Activated T-cell treated with anti-CD3 and anti-CD28 coated beads for 48 hours (primary cell): ENCODE data around the gene C6orf47.
"Not testable (repeated sequence)": the region's sequence is repeated elsewhere in the genome, so short reads cannot be mapped to it uniquely, and the experiment has no call there.

Experiments
- DNase-seq: peaks from one replicate; pipeline ENCODE4 v3.0.0-alpha.2; 2020; ENCODE audit warnings: low read depth

Gene C6orf47, protein sequence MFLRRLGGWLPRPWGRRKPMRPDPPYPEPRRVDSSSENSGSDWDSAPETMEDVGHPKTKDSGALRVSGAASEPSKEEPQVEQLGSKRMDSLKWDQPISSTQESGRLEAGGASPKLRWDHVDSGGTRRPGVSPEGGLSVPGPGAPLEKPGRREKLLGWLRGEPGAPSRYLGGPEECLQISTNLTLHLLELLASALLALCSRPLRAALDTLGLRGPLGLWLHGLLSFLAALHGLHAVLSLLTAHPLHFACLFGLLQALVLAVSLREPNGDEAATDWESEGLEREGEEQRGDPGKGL

DNA sequence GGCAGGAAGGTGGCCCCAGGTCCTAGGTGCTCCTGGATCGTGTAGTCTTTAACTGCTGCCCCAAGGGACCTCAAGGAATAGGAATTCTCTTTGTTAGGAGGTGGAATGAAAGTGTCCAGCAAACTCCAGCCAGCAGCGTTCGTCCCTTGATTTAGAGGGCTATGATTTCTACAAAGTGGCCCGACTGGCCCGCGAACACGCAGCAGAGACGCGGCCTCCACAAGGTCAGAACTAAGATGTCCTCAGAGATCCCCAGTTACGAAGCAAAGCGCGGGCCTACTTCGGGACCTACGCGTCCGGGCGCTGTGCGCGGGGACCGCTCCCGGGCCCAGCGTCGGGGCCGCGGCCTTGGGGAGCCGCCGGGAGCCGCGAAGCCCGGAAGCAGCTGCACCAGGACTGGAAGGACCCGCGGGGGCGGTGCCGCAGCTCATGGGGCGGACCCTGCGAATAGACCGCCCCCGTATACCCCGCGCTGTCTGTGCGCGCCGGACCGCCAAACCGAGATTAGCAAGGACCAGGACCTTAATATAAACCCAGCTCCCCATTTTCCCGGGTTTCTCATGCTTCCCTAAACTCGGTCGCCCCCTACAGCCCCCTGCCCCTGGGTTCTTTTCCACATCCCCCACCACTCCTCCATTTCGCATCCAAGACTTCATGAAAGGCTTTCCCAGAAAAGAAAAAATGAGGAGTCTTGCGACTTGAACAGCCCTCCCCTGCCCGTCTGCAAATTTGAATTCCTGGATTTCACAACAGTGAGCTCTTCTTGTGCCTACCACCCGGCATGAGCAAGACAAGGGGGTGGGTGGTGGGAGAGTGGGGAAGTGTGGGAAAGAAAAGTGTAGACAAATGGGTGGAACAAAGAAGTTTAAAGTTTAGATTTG is at the start of gene C6orf47:
Gene C6orf47 (minus strand): TSS at position 398 of the 881 bp plus-strand sequence. CDS start 831 bp downstream, outside the sequence.
- peak; percentile 78 for DNase-seq

DNA sequence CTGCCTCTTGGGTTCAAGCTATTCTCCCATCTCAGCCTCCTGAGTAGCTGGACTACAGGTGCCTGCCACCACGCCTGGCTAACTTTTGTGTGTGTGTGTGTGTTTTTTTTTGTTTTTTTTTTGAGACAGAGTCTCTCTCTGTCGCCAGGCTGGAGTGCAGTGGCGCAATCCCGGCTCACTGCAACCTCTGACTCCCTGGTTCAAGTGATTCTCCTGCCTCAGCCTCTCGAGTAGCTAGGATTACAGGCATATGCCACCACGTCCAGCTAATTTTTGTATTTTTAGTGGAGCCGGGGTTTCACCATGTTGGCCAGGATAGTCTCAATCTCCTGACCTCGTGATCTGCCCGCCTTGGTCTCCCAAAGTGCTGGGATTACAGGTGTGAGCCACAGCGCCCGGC is 48.6 kb upstream of the C6orf47 start:
- not testable (repeated sequence) for DNase-seq

DNA sequence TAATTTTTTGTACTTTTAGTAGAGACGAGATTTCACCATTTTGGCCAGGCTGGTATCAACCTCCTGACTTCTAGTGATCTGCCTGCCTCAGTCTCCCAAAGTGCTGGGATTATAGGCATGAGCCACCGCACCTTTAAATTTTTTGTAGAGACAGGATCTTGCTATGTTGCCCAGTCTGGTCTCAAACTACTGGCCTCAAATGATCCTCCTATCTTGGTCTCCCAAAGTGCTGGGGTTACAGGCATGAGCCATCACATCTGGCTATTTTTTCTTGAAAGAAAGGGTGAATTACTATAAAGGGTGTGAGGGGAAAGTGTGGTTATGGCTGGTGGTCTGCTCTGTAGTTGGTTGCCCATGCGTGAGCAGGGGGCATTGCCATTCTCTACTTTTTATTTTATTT is 47.6 kb upstream of the C6orf47 start:
- no peak for DNase-seq

DNA sequence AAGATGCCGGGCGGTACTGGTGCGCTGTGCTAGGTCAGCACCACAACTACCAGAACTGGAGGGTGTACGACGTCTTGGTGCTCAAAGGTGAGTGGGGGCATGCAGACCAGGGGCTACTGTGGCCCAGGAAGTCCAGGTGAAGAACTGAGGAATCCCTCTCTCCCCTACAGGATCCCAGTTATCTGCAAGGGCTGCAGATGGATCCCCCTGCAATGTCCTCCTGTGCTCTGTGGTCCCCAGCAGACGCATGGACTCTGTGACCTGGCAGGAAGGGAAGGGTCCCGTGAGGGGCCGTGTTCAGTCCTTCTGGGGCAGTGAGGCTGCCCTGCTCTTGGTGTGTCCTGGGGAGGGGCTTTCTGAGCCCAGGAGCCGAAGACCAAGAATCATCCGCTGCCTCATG is 47.1 kb upstream of the C6orf47 start:
- no peak for DNase-seq

DNA sequence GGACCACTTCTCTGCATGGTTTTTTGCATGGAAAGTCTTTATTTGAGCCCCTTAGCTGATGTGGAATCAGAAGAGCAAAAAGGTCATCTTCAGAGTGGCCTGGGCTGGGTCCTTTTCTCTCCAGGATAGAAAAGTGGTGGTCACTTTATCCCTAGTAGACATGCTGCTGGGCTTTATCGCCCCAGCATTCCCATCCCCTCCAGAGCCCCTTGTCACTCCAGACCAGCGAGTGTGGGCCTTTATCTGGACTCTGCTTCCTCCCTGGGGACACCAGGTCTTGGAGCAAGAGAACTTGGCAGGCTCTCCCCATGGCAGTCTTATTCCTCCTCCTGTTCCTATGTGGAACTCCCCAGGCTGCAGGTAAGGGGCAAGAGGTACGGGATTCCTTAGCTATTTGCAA is 46.0 kb upstream of the C6orf47 start, which contains the start of gene LY6G6F:
Gene LY6G6F (plus strand): TSS at position 268 of the 400 bp plus-strand sequence. CDS start 41 bp downstream, at position 309.
- DNase-seq: no peak

DNA sequence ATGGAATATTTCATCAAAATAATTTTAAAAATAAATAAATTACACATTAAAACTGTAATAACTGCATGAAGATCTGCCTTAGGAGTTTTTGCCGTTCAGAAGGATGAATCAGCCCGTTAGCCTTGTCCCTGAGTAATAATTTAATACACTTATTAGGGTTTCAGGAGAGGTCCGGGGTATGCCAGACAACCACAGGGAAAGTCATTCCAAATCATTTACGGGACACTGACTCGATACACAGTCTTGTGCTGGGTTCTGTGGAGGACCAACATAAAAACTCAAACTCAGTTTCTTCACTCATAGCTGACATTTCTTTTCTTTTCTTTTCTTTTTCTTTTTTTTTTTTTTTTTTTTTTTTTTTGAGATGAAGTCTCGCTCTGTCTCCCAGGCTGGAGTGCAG is 45.4 kb upstream of the C6orf47 start:
- no peak for DNase-seq

DNA sequence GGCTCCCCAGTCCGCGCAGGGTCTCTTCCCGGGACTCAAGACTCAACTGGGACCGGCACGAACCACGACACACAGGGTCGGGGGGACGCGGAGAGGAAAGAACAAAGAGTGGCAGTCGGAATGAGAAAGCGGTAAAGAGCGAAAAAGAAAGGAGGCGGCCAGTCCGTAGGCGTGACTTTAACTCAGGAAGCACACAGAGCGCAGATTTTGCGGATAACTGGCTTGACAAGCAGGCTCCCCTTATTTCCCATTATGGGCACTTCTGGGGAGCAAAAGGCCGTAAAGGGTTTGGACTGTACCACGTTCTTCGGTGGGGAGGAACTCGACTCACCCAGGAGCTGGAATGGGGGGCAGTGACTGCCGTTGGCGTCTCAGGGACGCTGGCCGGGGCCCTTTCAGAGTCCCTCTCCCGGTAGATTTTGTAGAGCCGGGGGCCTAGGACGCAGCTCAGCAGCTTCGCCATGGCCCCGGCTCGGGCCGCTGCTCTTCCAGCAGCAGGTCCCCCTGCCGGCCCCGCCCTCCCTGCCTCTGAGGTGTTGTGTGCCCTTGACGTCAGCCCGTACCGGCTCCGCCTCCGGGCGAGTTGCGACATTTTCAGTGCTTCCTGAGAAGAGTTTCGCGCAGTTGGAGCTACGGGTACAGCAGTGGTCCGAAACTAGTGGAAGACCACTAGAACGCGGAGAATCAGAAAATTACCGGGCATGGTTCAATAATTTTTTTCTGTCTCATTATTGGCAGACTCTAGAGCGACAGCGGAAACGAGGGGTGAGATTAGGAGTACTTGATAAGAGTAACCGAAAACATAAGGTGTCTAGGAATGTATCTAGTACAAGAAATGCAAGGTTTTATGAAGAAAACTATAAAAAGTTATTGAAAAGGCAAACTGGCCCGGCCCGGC is 42.5 kb upstream of the C6orf47 start, which contains the start of gene ABHD16A:
Gene ABHD16A (minus strand): TSS at position 506 of the 898 bp plus-strand sequence. CDS start 43 bp downstream, at position 463.
- peak; percentile 98 for DNase-seq

DNA sequence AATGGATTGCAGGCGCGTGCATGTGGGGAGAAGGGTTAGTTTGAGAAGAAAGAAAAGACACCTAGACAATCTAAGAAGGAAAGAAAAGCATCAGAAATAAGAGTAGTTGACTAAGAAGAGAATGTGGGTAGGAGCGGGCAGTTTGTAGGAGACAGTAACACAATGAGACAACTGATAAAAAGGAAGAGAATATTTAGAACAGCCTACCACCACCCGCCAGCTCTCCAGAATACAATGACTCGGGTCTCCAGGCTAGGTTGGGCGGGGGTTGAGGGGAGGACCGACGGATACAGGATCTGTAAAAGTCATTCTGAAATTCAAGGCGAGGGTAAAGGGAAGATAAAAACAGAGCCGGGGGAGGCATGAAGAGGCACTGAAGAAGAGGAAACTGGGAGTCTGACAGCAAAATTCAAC is 41.8 kb upstream of the C6orf47 start:
- DNase-seq: peak; percentile 31

DNA sequence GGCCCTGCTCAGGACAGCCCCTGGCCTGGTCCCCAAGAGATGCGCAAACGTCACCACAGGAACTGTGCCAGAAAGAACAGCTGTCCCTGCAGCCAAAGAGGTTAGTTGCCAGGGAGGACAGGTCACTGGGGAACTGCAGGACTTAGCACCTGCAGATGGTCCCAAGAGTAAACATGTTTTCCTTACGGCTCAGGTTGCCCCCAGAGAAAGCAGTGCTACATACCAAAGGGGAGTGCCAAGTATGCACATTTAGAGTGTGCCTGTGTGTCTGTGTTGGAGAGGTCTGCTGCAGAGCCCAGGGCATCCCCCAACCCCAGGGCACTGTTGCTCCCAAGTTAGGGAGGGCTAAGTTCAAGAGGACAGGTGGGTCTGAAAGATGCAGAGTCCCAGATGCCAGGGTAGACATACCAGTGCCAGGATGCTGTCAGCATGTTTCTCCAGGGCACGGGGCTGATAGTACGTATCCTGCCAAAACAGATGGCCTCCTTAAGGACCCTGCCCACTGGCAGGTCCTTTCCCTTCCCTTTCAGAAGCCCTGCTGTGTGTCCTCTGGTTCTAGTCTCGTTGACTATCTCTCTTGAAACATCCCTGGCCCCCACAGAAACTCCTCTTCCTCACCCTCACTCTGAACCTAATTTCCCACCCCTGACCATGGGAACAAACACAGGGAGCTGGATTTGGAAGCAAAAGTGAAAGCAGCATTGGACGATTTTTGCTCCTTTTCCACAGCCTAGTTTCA is 41.3 kb upstream of the C6orf47 start:
- no peak for DNase-seq

DNA sequence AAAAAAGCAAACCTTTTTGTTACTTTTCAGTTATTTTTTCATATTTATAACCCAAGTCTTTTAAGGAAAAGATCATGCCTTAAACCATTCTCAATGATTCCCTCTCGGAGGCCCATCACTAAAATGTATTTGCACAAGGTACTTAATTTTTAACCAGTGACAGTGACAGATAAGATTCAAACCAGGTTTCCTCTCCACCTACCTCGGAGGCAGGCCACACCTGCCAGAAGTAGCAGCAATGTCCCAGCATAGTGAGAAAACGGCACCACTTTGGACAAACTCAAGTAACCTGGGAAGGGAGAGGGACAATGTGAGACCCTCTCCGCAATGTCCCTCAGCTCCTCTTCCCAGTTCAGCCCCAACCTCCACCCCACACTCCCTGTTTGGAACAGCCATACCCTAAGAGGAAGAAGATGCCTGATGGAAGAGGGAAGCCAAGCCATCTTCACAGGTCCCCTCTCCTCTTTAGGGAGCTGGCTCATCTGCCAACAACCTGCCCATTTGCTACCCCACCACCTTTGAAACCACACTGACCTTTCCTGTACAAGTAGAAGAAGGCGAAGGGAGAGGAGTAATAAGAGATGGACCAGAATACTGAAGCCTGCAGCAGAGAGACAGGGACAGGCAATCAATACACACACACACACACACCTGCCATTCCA is 40.3 kb upstream of the C6orf47 start:
- no peak for DNase-seq

DNA sequence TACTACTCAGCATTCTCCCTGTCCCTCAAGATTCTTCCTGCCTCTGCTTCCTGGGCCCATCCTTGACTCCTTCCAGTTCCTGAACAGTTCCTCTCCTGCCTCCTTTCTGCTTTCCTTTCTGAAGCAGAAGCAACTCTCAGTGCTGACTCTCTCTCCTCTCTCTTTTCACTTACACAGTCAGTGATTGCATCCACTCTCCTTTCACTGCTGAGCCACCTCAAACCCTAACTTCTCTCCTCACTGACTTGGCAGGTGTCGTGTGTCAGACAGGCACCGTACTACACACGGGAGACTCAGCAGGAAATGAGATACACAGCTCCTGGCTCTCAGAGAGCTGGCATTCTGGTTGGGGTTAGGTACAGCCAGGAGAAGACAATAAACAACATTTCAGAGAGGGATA is 37.0 kb upstream of the C6orf47 start:
- DNase-seq: no peak

DNA sequence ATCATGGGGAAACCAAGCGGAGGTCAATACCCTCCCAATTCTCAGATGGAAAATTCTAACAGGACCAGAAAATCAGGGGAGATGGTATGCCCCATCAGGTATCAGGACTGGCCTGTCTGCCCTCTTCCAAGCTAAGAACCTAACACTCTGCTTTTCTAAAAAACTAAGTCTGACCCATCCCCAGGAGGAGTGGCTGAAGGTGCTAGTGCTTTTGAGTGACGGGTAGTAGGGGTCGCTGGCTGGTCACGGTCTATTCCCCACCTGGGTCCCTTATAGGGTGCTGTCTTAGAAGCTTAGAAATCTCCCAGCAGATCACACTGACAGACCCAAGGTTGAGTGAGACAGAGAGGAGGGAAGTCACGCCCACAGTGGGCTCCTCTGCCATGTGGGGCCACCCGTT is 33.0 kb upstream of the C6orf47 start:
- DNase-seq: no peak

DNA sequence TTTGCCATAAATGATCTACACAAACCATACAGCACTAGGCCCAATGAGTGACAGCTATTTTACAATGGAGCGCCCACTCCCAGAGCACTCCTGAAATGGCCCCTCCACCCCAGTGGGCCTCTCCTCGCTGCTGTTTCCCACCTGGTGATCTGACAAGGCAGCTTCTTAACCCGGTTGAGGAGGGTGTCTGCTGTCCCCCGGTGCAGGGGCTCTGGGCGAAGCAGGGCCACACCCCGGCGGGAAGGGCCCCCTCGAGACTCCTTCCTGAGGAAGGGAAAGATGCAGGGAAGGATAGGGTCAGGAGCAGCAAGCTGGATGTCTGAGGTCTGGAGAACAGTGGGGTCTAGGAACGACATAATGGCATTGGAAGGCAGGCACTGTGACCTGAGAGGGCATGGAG is 32.3 kb upstream of the C6orf47 start:
- no peak for DNase-seq

DNA sequence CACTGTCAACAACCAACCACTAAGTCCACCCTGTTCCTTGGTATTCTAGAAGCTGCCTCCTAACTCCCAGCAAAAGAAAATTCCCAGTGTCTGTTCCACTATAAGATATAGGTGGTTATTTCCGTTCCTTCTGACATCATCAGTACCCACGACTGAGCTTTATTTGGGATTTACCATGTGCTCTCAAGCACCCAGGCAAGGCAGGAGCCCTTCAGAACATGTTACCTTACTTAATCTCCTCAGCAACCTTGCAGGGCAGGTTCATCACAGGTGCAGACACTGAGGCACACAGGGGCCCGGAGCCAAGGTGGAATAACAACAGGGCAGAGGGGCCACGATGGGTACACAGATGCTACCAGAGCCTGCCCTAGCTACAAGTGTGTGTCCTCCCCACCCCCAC is 31.8 kb upstream of the C6orf47 start:
- DNase-seq: no peak

DNA sequence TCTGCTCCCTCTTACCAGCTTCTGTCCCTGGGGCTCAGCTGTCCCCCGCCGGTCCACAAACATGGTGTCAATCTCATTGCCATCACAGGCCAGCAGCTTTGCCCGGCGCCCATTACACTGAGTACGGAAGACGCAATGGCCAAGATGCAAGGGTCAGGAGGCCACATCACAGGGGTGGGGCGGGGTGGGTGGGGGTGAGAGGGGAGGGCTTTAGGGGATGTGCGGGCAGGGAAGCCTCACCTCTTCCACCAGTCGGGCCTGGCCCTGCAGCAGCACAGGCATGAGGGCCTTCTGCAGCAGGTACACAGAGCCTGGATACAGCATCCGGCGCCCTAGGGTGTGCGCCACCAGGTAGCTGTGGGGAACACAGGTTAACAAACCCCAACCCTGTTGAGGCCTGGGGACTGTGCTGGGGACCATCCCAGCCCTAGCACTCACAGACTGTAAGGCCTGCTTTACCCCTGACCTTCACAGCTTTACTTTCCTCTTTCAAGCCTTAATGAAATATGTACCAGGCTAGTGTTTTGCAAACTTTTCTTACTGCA is 31.1 kb upstream of the C6orf47 start:
- no peak for DNase-seq

DNA sequence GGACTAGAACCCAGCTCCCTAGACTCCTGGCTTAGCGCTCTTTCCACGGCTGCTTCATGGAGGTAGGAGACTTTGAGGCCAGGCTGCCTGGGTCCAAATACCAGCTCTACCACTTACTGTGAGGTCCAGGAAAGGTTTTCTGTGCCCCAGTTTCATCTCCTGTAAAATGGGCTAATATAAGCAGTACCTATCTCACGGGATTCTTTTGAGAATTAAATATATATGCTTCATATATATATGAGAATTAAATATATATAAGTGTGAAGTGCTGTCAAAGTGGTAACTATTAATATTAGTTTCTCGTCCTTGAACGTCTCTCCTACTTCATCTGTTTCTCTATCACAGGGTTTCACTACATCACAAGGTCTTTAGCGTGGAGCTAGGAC is 30.5 kb upstream of the C6orf47 start:
- no peak for DNase-seq

DNA sequence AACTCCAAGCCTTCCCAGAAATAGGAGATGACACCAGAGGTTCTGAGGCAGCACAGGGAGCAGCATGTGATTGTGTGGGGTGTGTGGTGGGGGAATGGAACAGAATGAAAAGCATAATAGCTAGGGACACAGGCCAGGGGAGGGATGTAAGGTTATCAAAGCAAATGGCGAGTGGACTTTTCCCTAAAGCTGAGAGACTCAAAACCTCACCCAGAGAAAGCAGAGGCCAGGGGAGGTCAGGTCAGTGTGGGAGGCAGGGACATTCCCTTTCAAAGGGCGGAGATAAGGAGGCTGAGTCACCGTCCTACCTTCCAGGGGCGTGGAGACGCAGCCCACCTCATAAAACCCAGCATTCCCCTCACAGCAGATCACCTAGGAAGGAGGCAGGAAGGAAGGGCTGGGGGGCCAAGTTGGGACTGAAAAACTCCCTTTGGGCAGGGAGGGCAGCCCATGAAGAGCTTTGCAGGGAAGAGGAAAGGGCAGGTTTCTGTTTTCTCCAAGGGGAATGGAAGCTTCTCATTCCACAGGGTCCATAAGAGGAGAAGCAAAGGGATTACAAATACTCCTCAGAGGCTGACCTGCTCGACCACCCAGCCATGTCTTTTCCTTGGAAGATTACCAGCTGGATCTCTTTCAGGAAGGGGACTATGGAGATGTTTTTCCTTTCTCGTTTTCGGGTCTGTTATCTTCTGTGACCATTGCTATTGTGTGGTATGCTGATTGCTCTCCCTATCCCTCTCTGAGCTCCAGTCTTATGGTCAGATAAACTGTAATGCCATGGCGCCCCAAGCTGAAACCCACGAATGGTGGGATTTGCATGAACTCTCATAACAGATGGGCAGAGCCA is 29.9 kb upstream of the C6orf47 start:
- no peak for DNase-seq

DNA sequence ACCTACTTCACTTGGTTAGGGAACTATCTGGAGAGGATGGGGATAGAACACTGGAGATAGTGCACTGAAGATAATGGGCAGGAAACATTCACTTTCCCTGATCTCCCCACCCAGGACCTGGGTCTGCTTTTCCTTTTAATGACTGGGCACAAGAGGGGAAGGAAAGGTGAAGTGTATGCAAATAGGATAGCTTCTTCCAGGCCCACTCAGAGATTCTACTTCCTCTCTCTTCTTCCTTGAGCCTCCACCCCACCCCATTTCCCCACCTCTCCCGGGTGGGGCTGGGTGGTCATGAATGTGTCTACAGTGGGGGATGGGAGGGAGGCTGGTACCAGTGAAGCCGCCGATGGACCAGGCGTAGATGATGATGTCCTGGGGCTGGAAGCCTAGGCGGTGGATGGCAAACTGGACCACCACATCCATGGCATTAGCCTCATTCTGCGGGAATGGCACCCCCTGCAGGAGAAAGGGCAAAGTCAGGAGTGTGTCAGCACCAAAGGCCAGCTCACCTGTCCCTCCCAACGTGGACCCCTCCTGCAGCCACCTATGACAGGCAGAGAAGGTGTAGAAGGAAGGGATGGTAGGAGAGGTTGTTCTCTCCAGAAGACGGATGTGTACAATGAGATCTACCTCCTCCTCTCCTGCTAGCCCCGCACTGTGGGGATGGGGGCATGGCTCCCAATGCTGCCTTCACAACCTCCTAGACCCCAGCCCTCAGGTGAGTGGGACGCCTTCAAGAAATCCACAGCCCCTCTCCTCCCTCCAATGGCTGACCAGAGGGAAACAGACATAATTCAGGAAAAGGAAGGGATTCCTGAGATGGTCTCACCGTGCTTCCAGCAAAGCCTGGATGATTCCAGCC is 28.9 kb upstream of the C6orf47 start:
- DNase-seq: no peak
